Measurements from ENCODE around the gene YIF1A. TPM values are rescaled to one million over a fixed set of nuclear protein-coding genes. Genes with fewer than 3 reads are reported as not detected.

Gene YIF1A
- polyA plus RNA-seq, 1 donor from 2014 or later = 51.2 TPM

GRCh38 chr11:66238786-66239413 lies 50.0 kb downstream of the YIF1A start:
- Histone ChIP-seq H3K4me2 (ENCODE audit: low read length) (no peak overlapping the region), H3K36me3 (ENCODE audit: insufficient read depth, low read length) (no peaks in the 10 kb centered on the region), H2AFZ (ENCODE audit: low read depth, low read length) (no peak overlapping the region), H3K27ac (ENCODE audit: low read length) (no peak overlapping the region), H3F3A (ENCODE audit: insufficient read depth, low read length, poor library complexity, severe bottlenecking) (no peaks in the 10 kb centered on the region), H3K9me3 (ENCODE audit: low read length) (no peaks in the 10 kb centered on the region), H3K9ac (ENCODE audit: low read length) (no peak overlapping the region), H3K79me2 (replicated peaks; ENCODE audit: insufficient read depth, low read length) (no peaks in the 10 kb centered on the region), H3K4me3 (ENCODE audit: low read length) (no peak overlapping the region), H3K27me3 (ENCODE audit: insufficient read depth, low read depth, low read length) (no peaks in the 10 kb centered on the region), H3K9me2 (ENCODE audit: insufficient read depth, low read length) (no peaks in the 10 kb centered on the region), H4K20me1 (ENCODE audit: insufficient read depth) (no peaks in the 10 kb centered on the region)
- TF ChIP-seq CTCF (IDR thresholded peaks at IDR 0.05; ENCODE audit: poor library complexity, severe bottlenecking) = no peak
- TF ChIP-seq SMC3 (conservative IDR thresholded peaks at IDR 0.05; ENCODE audit: poor library complexity) = no peak
- TF ChIP-seq EZH2 (IDR thresholded peaks at IDR 0.05; ENCODE audit: borderline replicate concordance, insufficient read depth, low read length, poor library complexity, severe bottlenecking) = no peak
- no peak for TF ChIP-seq EP300 (conservative IDR thresholded peaks at IDR 0.05; ENCODE audit: poor library complexity, severe bottlenecking)

- H3K36me3 ChIP-seq (ENCODE audit: insufficient read depth, low read length) = no peaks in the 10 kb centered on the region
- H3K4me3 ChIP-seq (ENCODE audit: low read length) = no peak overlapping the region
- no peaks in the 10 kb centered on the region for H3F3A ChIP-seq (ENCODE audit: insufficient read depth, low read length, poor library complexity, severe bottlenecking)
- no peaks in the 10 kb centered on the region for H4K20me1 ChIP-seq (ENCODE audit: insufficient read depth)
- no peaks in the 10 kb centered on the region for H3K9me3 ChIP-seq (ENCODE audit: low read length)
- no peak overlapping the region for H2AFZ ChIP-seq (ENCODE audit: low read depth, low read length)
- no peaks in the 10 kb centered on the region for H3K9me2 ChIP-seq (ENCODE audit: insufficient read depth, low read length)
- no peaks in the 10 kb centered on the region for H3K27me3 ChIP-seq (ENCODE audit: insufficient read depth, low read depth, low read length)
- no peaks in the 10 kb centered on the region for H3K79me2 ChIP-seq (replicated peaks; ENCODE audit: insufficient read depth, low read length)
- H3K27ac ChIP-seq (ENCODE audit: low read length) = no peak overlapping the region
- H3K4me2 ChIP-seq (ENCODE audit: low read length) = no peak overlapping the region
- H3K9ac ChIP-seq (ENCODE audit: low read length) = no peak overlapping the region
- no peak for TF ChIP-seq MXI1 (conservative IDR thresholded peaks at IDR 0.05; ENCODE audit: poor library complexity, severe bottlenecking)
- TF ChIP-seq EZH2 (IDR thresholded peaks at IDR 0.05; ENCODE audit: borderline replicate concordance, insufficient read depth, low read length, poor library complexity, severe bottlenecking) = no peak
- no peak for TF ChIP-seq REST (IDR thresholded peaks at IDR 0.05; ENCODE audit: borderline replicate concordance)
- no peak for TF ChIP-seq EP300 (conservative IDR thresholded peaks at IDR 0.05; ENCODE audit: poor library complexity, severe bottlenecking)
- TF ChIP-seq TAF1 (IDR thresholded peaks at IDR 0.05; ENCODE audit: low read depth) = no peak
- no peak for TF ChIP-seq RAD21 (conservative IDR thresholded peaks at IDR 0.05)
- TF ChIP-seq SMC3 (conservative IDR thresholded peaks at IDR 0.05; ENCODE audit: poor library complexity) = no peak
Measured at GRCh38 chr11:66237867-66238266, 51.1 kb downstream of the YIF1A start.

Data from neural cell (in vitro differentiated cells).